Measurements from ENCODE around the gene KCTD19. TPM values are rescaled to one million over a fixed set of nuclear protein-coding genes. Genes with fewer than 3 reads are reported as not detected.

The KCTD19 gene
- polyA plus RNA-seq, 1 donor (not counting 4 experiments of a cell fraction or from before 2014, with no cell fraction given) = not detected

GRCh38 chr16:67248401-67249177, 78.0 kb downstream of the KCTD19 start, which contains the start of gene SLC9A5:
Gene SLC9A5, plus strand, starts transcription at chr16:67248979. Its CDS starts 36 bp downstream, at chr16:67249015.
- Histone ChIP-seq H3K36me3 (ENCODE audit: control insufficient read depth in 2 of 2, extremely low read depth in 1 of 2, insufficient read depth in 2 of 2, low read length in 2 of 2) (no peaks in the 10 kb centered on the region), H3K9me3 (ENCODE audit: control insufficient read depth, low read depth, low read length) (no peaks in the 10 kb centered on the region), H3K79me2 (ENCODE audit: control insufficient read depth, insufficient read depth, low read length) (peaks cover 6% of the 10 kb centered on the region), H3K4me1 (ENCODE audit: control insufficient read depth, extremely low read depth, insufficient read depth, low read length) (peaks cover 37% of the 10 kb centered on the region), H3K4me3 (ENCODE audit: control insufficient read depth in 2 of 3, extremely low read depth in 1 of 3, insufficient read depth in 2 of 3, low read depth in 1 of 3, low read length in 3 of 3) (peak within 1 kb of the TSS; percentile 40 to 62 (median 57)), H3K27ac (ENCODE audit: control insufficient read depth, insufficient read depth, low read length) (no peak within 1 kb of the TSS), H2AFZ (ENCODE audit: control insufficient read depth, low read length) (peak within 1 kb of the TSS; percentile 81), H3K9me1 (ENCODE audit: control insufficient read depth, extremely low read depth, insufficient read depth, low read length) (no peaks in the 10 kb centered on the region), H4K20me1 (ENCODE audit: control insufficient read depth, extremely low read depth, insufficient read depth, low read length) (no peaks in the 10 kb centered on the region), H3K9ac (ENCODE audit: control insufficient read depth, extremely low read depth, insufficient read depth, low read length) (peak within 1 kb of the TSS; percentile 53), H3K4me2 (ENCODE audit: control insufficient read depth, extremely low read depth, insufficient read depth, low read depth, low read length) (peak within 1 kb of the TSS; percentile 82), H3K27me3 (ENCODE audit: control insufficient read depth, extremely low read depth, insufficient read depth, low read length) (peaks cover 18% of the 10 kb centered on the region)
- DNase-seq (ENCODE audit: low read depth, low spot score) (no peak), FAIRE-seq (no peak)
- dilution Hi-C loops (cut with MboI; ENCODE audit: extremely low pct_ligation_motif_present, low sequenced_read_pairs) = no loop called here
- TF ChIP-seq, protein P1, sequence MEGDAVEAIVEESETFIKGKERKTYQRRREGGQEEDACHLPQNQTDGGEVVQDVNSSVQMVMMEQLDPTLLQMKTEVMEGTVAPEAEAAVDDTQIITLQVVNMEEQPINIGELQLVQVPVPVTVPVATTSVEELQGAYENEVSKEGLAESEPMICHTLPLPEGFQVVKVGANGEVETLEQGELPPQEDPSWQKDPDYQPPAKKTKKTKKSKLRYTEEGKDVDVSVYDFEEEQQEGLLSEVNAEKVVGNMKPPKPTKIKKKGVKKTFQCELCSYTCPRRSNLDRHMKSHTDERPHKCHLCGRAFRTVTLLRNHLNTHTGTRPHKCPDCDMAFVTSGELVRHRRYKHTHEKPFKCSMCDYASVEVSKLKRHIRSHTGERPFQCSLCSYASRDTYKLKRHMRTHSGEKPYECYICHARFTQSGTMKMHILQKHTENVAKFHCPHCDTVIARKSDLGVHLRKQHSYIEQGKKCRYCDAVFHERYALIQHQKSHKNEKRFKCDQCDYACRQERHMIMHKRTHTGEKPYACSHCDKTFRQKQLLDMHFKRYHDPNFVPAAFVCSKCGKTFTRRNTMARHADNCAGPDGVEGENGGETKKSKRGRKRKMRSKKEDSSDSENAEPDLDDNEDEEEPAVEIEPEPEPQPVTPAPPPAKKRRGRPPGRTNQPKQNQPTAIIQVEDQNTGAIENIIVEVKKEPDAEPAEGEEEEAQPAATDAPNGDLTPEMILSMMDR (optimal IDR thresholded peaks at IDR 0.05 in 1 of 3, IDR thresholded peaks at IDR 0.05 in 1 of 3, conservative IDR thresholded peaks at IDR 0.05 in 1 of 3; ENCODE audit: extremely low read depth in 1 of 3, insufficient read depth in 2 of 3, low read length in 3 of 3) = peak in 2 of 3 experiments; percentile 3 to 49
- no peak for TF ChIP-seq EZH2 (IDR thresholded peaks at IDR 0.05; ENCODE audit: low read length)

GRCh38 chr16:67248073-67248400, 78.5 kb downstream of the KCTD19 start:
- DNase-seq (ENCODE audit: low read depth, low spot score) = no peak
- no peak for FAIRE-seq
- Histone ChIP-seq H3K36me3 (ENCODE audit: control insufficient read depth in 2 of 2, extremely low read depth in 1 of 2, insufficient read depth in 2 of 2, low read length in 2 of 2) (peaks cover 0 to 5% of the 10 kb centered on the region in 2 experiments), H3K4me3 (ENCODE audit: control insufficient read depth in 2 of 3, extremely low read depth in 1 of 3, insufficient read depth in 2 of 3, low read depth in 1 of 3, low read length in 3 of 3) (peak overlapping the region; percentile 40 to 62 (median 57)), H3K9me1 (ENCODE audit: control insufficient read depth, extremely low read depth, insufficient read depth, low read length) (no peaks in the 10 kb centered on the region), H3K27me3 (ENCODE audit: control insufficient read depth, extremely low read depth, insufficient read depth, low read length) (peaks cover 18% of the 10 kb centered on the region), H3K27ac (ENCODE audit: control insufficient read depth, insufficient read depth, low read length) (no peak overlapping the region), H2AFZ (ENCODE audit: control insufficient read depth, low read length) (peak overlapping the region; percentile 81), H3K9me3 (ENCODE audit: control insufficient read depth, low read depth, low read length) (no peaks in the 10 kb centered on the region), H3K4me2 (ENCODE audit: control insufficient read depth, extremely low read depth, insufficient read depth, low read depth, low read length) (peak overlapping the region; percentile 82), H3K9ac (ENCODE audit: control insufficient read depth, extremely low read depth, insufficient read depth, low read length) (peak overlapping the region; percentile 53), H3K4me1 (ENCODE audit: control insufficient read depth, extremely low read depth, insufficient read depth, low read length) (peaks cover 43% of the 10 kb centered on the region), H4K20me1 (ENCODE audit: control insufficient read depth, extremely low read depth, insufficient read depth, low read length) (no peaks in the 10 kb centered on the region), H3K79me2 (ENCODE audit: control insufficient read depth, insufficient read depth, low read length) (peaks cover 10% of the 10 kb centered on the region)
- dilution Hi-C loops (cut with MboI; ENCODE audit: extremely low pct_ligation_motif_present, low sequenced_read_pairs) = no loop called here
- TF ChIP-seq, protein P1 (optimal IDR thresholded peaks at IDR 0.05 in 1 of 3, IDR thresholded peaks at IDR 0.05 in 1 of 3, conservative IDR thresholded peaks at IDR 0.05 in 1 of 3; ENCODE audit: extremely low read depth in 1 of 3, insufficient read depth in 2 of 3, low read length in 3 of 3) = no peak
- no peak for TF ChIP-seq EZH2 (IDR thresholded peaks at IDR 0.05; ENCODE audit: low read length)

Measured in keratinocyte (primary cell).